Measurements from ENCODE around the gene SNX5.

The SNX5 gene

DNA sequence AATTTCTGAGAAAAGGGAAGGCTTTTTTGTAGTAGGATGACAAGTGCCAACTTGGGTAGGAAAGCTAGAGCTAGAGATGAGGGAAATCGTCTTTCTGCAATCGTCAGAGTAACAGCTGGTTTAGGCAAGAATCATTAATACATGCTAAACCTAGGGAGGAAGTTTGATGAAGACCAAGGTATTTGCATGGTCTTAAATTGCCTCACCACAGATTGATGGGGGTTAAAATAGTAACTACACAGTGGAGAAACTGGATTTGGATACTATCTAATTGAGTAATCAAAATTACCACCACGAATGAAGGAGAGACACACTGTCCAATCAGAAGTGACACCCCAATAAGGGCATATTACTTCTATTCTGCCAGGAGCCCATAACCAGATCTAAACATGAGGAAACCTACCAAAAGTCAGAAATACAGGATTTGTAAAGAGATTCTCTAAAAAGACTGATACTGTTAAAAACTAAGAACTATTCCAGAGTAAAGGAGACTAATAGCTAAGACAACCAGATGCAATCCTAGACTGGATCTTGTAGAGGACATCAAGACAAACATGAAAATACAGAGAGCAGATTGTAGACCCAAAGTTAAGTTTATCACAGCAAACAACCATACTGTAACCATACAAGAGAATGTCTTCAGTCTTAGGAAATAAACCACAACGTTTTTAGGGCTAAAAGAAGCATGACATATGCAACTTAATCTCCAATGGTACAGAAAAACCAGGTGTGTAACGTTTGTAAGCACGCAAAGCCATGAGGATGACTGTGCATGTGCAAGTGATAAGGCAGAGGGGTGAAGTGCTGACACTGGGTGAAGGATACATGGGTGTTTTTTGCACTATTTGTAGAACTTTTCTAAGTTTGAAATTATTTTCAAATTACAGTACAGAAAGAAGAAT is 21.8 kb downstream of the SNX5 start:
- TF ChIP-seq, protein P1, sequence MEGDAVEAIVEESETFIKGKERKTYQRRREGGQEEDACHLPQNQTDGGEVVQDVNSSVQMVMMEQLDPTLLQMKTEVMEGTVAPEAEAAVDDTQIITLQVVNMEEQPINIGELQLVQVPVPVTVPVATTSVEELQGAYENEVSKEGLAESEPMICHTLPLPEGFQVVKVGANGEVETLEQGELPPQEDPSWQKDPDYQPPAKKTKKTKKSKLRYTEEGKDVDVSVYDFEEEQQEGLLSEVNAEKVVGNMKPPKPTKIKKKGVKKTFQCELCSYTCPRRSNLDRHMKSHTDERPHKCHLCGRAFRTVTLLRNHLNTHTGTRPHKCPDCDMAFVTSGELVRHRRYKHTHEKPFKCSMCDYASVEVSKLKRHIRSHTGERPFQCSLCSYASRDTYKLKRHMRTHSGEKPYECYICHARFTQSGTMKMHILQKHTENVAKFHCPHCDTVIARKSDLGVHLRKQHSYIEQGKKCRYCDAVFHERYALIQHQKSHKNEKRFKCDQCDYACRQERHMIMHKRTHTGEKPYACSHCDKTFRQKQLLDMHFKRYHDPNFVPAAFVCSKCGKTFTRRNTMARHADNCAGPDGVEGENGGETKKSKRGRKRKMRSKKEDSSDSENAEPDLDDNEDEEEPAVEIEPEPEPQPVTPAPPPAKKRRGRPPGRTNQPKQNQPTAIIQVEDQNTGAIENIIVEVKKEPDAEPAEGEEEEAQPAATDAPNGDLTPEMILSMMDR (IDR thresholded peaks at IDR 0.05; ENCODE audit: borderline replicate concordance, insufficient read depth, low read depth, low read length) = no peak
- no peak overlapping the region for H3K4me3 ChIP-seq (ENCODE audit: low read depth, low read length)

DNA sequence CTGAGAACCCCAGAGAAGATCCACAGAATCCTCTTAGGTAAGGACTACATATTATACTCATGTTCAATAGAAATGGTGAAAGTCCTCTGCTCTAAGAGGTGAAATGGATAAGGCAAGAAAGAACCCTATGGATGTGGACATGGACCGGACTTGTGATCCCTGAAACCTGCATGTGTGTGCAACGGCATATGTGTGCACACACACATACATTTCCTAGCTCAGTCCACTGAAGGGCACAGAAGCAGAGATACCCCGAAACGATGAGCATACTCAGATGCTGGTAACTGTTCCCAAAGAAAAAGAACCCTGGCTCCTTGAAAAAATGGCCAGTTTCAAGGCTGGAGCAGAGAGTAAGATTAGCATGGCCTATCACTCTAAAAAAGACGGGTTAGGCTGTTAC is 22.6 kb downstream of the SNX5 start:
- H3K4me3 ChIP-seq (ENCODE audit: low read depth, low read length) = no peak overlapping the region
- TF ChIP-seq, protein P1 (IDR thresholded peaks at IDR 0.05; ENCODE audit: borderline replicate concordance, insufficient read depth, low read depth, low read length) = no peak

DNA sequence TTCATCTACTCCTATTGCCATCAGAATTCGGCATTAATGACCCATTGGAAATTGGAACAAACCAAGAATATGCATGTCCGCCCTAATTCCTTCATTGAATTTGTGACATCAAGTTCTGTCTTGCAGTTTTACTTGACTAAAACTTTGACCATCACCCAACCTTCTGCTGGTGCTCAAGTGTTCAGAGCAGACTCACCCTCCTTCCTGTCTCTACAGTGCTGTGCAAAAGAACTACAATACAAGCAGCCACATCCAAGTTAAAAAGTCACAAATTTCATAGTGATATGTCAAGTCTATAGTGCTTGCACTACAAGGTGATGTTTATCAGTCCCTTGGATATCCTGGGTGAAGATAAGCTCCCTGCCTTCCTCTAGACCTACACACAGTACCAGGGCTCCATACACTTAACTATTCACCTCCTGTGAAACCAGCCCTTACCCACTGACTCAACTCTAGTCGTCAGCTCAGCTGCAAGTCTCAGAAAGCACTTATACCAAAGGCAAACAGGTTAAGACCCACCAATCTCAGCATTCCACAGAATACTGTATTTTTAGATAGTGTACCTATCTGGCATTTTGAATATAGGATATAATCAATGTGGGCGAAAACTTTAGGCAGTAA is 23.6 kb downstream of the SNX5 start:
- no peak overlapping the region for H3K4me3 ChIP-seq (ENCODE audit: low read depth, low read length)
- TF ChIP-seq, protein P1 (IDR thresholded peaks at IDR 0.05; ENCODE audit: borderline replicate concordance, insufficient read depth, low read depth, low read length) = no peak

DNA sequence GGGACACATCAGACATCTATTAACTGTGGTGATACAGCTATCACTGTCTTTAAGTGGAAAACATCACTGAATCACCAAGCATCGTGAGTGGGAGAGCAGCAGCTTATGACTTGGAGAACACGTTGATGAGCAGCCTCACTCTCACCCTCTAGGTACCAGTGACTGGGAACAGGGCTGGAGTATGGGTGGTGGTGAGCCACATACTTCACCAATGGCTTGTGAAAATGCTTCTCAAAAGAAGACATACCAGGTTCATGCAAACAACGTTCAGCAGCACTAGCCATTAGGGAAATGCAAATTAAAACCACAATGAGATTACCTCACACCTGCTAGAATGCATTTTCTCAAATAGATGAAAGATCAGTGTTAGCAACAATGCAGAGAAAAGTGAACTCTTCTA is 25.3 kb downstream of the SNX5 start:
- no peak overlapping the region for H3K4me3 ChIP-seq (ENCODE audit: low read depth, low read length)
- TF ChIP-seq, protein P1 (IDR thresholded peaks at IDR 0.05; ENCODE audit: borderline replicate concordance, insufficient read depth, low read depth, low read length) = no peak

DNA sequence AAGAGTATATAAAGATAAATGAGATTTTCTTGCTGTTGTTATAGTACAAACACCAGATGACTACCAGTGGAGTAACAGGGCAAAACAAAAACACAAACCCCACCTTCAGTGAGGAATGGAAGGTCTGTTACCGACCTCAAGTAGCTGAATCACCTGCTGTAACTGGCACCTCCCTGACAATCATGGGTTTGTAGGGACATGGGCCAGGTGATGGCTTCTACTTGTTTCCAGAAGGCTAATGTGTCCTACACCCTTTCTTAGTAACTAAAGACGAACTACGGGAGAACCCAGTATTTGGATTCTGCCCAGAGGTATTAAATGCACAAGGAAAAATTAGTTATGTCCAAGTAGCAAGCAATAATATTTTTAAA is 26.8 kb downstream of the SNX5 start:
- no peak overlapping the region for H3K4me3 ChIP-seq (ENCODE audit: low read depth, low read length)
- TF ChIP-seq, protein P1 (IDR thresholded peaks at IDR 0.05; ENCODE audit: borderline replicate concordance, insufficient read depth, low read depth, low read length) = no peak

DNA sequence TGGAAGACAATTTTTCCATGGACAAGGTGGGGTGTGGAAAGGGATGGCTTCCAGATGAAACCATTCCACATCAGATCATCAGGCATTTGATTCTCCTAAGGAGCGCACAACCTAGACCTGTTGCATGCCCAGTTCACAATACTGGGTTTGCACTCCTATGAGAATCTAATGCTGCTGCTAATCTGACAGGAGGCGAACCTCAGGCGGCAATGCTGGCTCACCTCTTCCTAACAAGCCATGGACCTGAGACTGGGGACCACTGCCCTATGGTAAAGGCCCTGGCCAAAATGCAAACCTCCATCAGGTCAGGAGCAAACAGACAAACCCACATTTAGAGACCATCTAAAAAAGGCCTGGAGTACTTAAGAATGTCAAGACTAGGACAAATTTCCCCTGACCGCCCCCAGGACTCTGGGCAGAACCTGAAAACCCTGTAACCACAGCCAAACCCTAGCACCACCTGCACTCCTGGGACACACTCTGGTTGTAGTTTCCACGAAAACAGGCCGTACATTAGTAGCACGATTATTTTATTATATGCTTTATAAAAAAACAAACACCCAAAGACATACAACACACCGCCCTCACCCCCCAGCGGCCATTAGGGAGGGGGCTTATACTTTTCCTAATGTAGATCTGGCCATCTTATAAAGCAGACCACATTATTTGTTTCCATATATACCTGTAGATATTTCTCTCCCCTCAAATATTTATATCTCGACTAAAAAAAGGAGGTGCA is 27.3 kb downstream of the SNX5 start:
- H3K4me3 ChIP-seq (ENCODE audit: low read depth, low read length) = no peak overlapping the region
- TF ChIP-seq, protein P1 (IDR thresholded peaks at IDR 0.05; ENCODE audit: borderline replicate concordance, insufficient read depth, low read depth, low read length) = no peak

Measured in GM12875 (cell line).